Panc1 (cell line): ENCODE measurements around the gene BNIP5. TPM values are rescaled to one million over a fixed set of nuclear protein-coding genes. Genes with fewer than 3 reads are reported as not detected.

ENCODE experiments used
- ATAC-seq: fragments of 200-7000 bp; cut with Tn5 transposase; 2 replicates; pipeline ENCODE4 v1.9.1; 2020; ENCODE audit warnings: mild to moderate bottlenecking, moderate library complexity
- BruUV-seq: library from RNA; stranded (reverse); fragments of 400-500 nt; replicated peaks from 2 replicates; lab custom pipeline; 2021; lab: Mats Ljungman, UMichigan
- CTCF ChIA-PET: fragments of 300-600 bp; sonication (Branson Sonifier 250); formaldehyde crosslinking; loops from one replicate; lab custom pipeline; 2022; ENCODE audit warnings: antibody characterized with exemption; lab: Charles Lee
- POLR2A ChIA-PET: fragments of 300-600 bp; sonication (Branson Sonifier 250); formaldehyde crosslinking; loops from one replicate; lab custom pipeline; 2022; ENCODE audit warnings: antibody characterized with exemption; lab: Charles Lee
- DNase-seq: peaks from one replicate; pipeline ENCODE4 v3.0.0-alpha.2; 2010; ENCODE audit warnings: low read depth, low spot score
- H3K27ac ChIP-seq: 2 replicates; pipeline ENCODE4 v1.5.1; 2011; ENCODE audit warnings: mild to moderate bottlenecking, low read length, inconsistent platforms
- H3K27me3 ChIP-seq: fragments of 200-500 bp; sonication (Bioruptor generic); 2 replicates; pipeline ENCODE4 v1.6.0; 2014; ENCODE audit warnings: low read length, inconsistent platforms; ENCODE audit not compliant: control insufficient read depth, insufficient read depth
- H3K36me3 ChIP-seq: fragments of 200-500 bp; sonication (Bioruptor generic); 2 replicates; pipeline ENCODE4 v1.5.1; 2014; ENCODE audit warnings: inconsistent platforms, mild to moderate bottlenecking, low read length, moderate library complexity; ENCODE audit not compliant: control insufficient read depth, insufficient read depth
- H3K4me1 ChIP-seq: 2 replicates; pipeline ENCODE4 v1.5.1; 2011; ENCODE audit warnings: inconsistent platforms, mild to moderate bottlenecking, low read length, moderate library complexity; ENCODE audit not compliant: control insufficient read depth, insufficient read depth
- H3K4me3 ChIP-seq, 2 experiments: 2 replicates each; pipeline ENCODE4 v1.5.1; 2011 to 2012; ENCODE audit warnings: low read depth in 2 of 2, low read length in 2 of 2, mild to moderate bottlenecking in 2 of 2, inconsistent platforms in 1 of 2, moderate library complexity in 1 of 2
- H3K9me3 ChIP-seq: fragments of 200-500 bp; sonication (Bioruptor generic); 2 replicates; pipeline ENCODE4 v1.5.1; 2014; ENCODE audit warnings: low read depth, mild to moderate bottlenecking, inconsistent platforms, low read length, moderate library complexity; ENCODE audit not compliant: control insufficient read depth, insufficient read depth
- POLR2AphosphoS5 ChIP-seq: IDR thresholded peaks from 2 replicates; pipeline ENCODE4 v1.6.1; 2012; ENCODE audit warnings: mild to moderate bottlenecking, low read depth, low read length, moderate library complexity
- REST ChIP-seq, 2 experiments: IDR thresholded peaks; 2 replicates each; pipeline ENCODE4 v1.6.1; 2011 to 2012; ENCODE audit warnings: low read depth in 2 of 2, control low read depth in 1 of 2, low read length in 1 of 2, mild to moderate bottlenecking in 1 of 2, moderate library complexity in 1 of 2; ENCODE audit not compliant: insufficient read depth in 1 of 2
- SIN3A ChIP-seq: IDR thresholded peaks from 2 replicates; pipeline ENCODE4 v1.6.1; 2012; ENCODE audit warnings: low read depth, mild to moderate bottlenecking, low read length, moderate library complexity, borderline replicate concordance; ENCODE audit not compliant: insufficient read depth
- TCF7L2 ChIP-seq: IDR thresholded peaks from 2 replicates; pipeline ENCODE4 v1.6.1; 2011; ENCODE audit warnings: mild to moderate bottlenecking, low read depth, low read length, inconsistent platforms
- in situ Hi-C: cut with HindIII; loops from 2 replicates; pipeline ENCODE4 v1.10.0; 2016; ENCODE audit warnings: low sequenced_read_pairs, low pct_unique_long_range_greater_than_20kb
- intact Hi-C: fragments of 100-400 bp; cut with micrococcal nuclease; formaldehyde crosslinking; loops from one replicate; pipeline ENCODE4 v1.10.0; 2022; ENCODE audit not compliant: unreplicated experiment
- total RNA-seq: library from RNA; stranded (reverse); gene quantifications from one replicate; pipeline ENCODE4 v1.2.1, GENCODE V29; 2021; ENCODE audit not compliant: unreplicated experiment
- TF ChIP-seq, protein P1 (sequence below): fragments of 450-650 bp; IDR thresholded peaks from 2 replicates; pipeline ENCODE4 v1.5.1; 2017; ENCODE audit warnings: mild to moderate bottlenecking

Gene BNIP5
- total RNA-seq, 1 experiment from 2014 or later = not detected

DNA sequence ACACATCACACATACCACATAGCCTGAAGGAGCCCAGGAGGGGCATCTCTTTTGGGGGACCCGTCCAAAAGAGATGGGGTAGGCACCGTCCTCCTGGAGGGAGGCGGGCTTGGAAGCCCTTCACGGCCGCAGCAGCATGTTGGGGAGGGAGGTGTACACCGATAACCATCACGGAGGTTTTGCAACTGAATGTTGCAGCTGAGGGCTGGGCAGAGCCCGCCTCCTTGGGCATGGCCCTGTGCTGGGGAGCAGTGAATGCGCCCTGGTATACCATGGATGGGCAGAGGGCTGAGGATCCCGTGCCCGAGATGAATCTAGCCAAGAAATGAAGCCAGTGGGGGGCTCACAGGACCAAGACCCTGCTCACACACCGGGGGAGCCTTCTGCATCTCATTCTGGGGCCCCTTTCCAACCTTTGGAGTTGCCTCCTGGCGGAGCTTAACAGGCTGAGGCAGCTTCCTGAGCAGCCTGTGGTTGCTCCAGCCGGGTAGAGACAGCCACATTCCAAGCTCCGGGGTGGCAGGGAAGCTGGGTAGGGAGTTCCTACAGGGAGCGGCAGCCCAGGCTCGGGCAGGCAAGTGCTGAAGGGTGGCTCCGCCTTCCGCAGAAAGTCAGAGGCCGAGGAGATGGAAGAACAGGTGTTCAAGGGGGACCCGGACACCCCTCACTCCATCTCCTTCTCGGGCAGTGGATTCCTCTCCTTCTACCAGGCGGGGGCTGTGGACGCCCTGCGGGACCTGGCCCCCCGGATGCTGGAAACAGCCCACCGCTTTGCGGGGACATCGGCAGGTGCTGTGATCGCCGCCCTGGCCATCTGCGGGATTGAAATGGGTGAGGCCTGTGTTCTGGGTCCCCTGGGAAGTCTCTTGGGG lies 66.6 kb downstream of the BNIP5 start, which contains the start of gene PNPLA1:
Gene PNPLA1 (plus strand): TSS at position 227 of the 872 bp plus-strand sequence. CDS start 400 bp downstream, at position 627.
- no peaks in the 10 kb centered on the region for H3K9me3 ChIP-seq
- H3K27me3 ChIP-seq = peaks cover 8% of the 10 kb centered on the region
- H3K27ac ChIP-seq = no peak within 1 kb of the TSS
- no peak within 1 kb of the TSS for H3K4me3 ChIP-seq
- intact Hi-C loops (no loop called here), in situ Hi-C loops (no loop called here)
- BruUV-seq = no TSS peak
- H3K36me3 ChIP-seq = no peaks in the 10 kb centered on the region
- peak; percentile 71 for ATAC-seq
- CTCF ChIA-PET = no interaction called here
- POLR2A ChIA-PET = no interaction called here
- TF ChIP-seq POLR2AphosphoS5 (no peak), SIN3A (no peak), TCF7L2 (no peak)
- TF ChIP-seq, protein P1, sequence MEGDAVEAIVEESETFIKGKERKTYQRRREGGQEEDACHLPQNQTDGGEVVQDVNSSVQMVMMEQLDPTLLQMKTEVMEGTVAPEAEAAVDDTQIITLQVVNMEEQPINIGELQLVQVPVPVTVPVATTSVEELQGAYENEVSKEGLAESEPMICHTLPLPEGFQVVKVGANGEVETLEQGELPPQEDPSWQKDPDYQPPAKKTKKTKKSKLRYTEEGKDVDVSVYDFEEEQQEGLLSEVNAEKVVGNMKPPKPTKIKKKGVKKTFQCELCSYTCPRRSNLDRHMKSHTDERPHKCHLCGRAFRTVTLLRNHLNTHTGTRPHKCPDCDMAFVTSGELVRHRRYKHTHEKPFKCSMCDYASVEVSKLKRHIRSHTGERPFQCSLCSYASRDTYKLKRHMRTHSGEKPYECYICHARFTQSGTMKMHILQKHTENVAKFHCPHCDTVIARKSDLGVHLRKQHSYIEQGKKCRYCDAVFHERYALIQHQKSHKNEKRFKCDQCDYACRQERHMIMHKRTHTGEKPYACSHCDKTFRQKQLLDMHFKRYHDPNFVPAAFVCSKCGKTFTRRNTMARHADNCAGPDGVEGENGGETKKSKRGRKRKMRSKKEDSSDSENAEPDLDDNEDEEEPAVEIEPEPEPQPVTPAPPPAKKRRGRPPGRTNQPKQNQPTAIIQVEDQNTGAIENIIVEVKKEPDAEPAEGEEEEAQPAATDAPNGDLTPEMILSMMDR = no peak
- peaks cover 10% of the 10 kb centered on the region for H3K4me1 ChIP-seq
- DNase-seq = no peak

- POLR2A ChIA-PET = interaction anchor here (0.6 kb wide), 1 partner anchor 588 kb away, joined by 10 read pairs; no protein-coding TSS in a partner anchor
- DNase-seq (no peak), ATAC-seq (no peak)
- BruUV-seq = no TSS peak
- Histone ChIP-seq H3K27ac (no peak overlapping the region), H3K36me3 (no peaks in the 10 kb centered on the region), H3K9me3 (no peaks in the 10 kb centered on the region), H3K27me3 (peaks cover 3% of the 10 kb centered on the region), H3K4me3 (no peak overlapping the region), H3K4me1 (peaks cover 10% of the 10 kb centered on the region)
- no peak for TF ChIP-seq REST (IDR thresholded peaks at IDR 0.05; ENCODE audit: insufficient read depth in 1 of 2, low read depth in 2 of 2, low read length in 1 of 2)
- no peak for TF ChIP-seq POLR2AphosphoS5
- TF ChIP-seq, protein P1 = no peak
- no peak for TF ChIP-seq SIN3A
- intact Hi-C loops (no loop called here), in situ Hi-C loops (no loop called here)
- CTCF ChIA-PET = no interaction called here
These were observed 68.0 kb downstream of the BNIP5 start for GRCh38 chr6:36268478-36269275.
